IgD-negative memory B cell (primary cell): ENCODE measurements around the gene ADPGK. TPM values are rescaled to one million over a fixed set of nuclear protein-coding genes. Genes with fewer than 3 reads are reported as not detected.

Experiments used
- H3K27ac Mint-ChIP-seq, 3 donors: one replicate each; pipeline ENCODE4 v1.8.0; 2020 to 2022; ENCODE audit warnings: mild to moderate bottlenecking in 3 of 3, mixed read lengths in 3 of 3, moderate library complexity in 1 of 3
- H3K27me3 Mint-ChIP-seq: one replicate; pipeline ENCODE4 v1.8.0; 2021; ENCODE audit warnings: mixed read lengths
- H3K36me3 Mint-ChIP-seq: one replicate; pipeline ENCODE4 v1.8.0; 2020; ENCODE audit warnings: mild to moderate bottlenecking, mixed read lengths
- H3K4me1 Mint-ChIP-seq, 3 donors: one replicate each; pipeline ENCODE4 v1.8.0; 2020 to 2022; ENCODE audit warnings: mixed read lengths in 3 of 3, mild to moderate bottlenecking in 1 of 3
- H3K4me3 Mint-ChIP-seq, 4 donors: one replicate each; pipeline ENCODE4 v1.8.0; 2020 to 2022; ENCODE audit warnings: mild to moderate bottlenecking in 4 of 4, mixed read lengths in 4 of 4, moderate library complexity in 3 of 4
- H3K9me3 Mint-ChIP-seq, 3 donors: one replicate each; pipeline ENCODE4 v1.8.0; 2020 to 2021; ENCODE audit warnings: mixed read lengths in 3 of 3, mild to moderate bottlenecking in 1 of 3
- polyA plus RNA-seq: library from polyadenylated mRNA; unstranded; fragments of 300-500 nt; fragmentation: Illumina TruSeq; gene quantifications from one replicate; pipeline ENCODE4 v1.2.3, GENCODE V29; 2021

Gene ADPGK
- polyA plus RNA-seq, 1 donor from 2014 or later = 94.9 TPM

- no peak overlapping the region for H3K27ac Mint-ChIP-seq
- peaks cover 18% of the 10 kb centered on the region for H3K27me3 Mint-ChIP-seq
Measured at GRCh38 chr15:72797338-72797689, 13.8 kb upstream of the ADPGK start.

GRCh38 chr15:72796515-72797337 lies 13.2 kb upstream of the ADPGK start:
- H3K4me1 Mint-ChIP-seq = peaks cover 3 to 11% (median 6%) of the 10 kb centered on the region in 3 donors
- peak overlapping the region; percentile 75 to 97 (median 90) for H3K4me3 Mint-ChIP-seq
- H3K27me3 Mint-ChIP-seq = peaks cover 16% of the 10 kb centered on the region
- H3K27ac Mint-ChIP-seq = peak overlapping the region in 1 of 3 donors; percentile 81
- peaks cover 3% of the 10 kb centered on the region for H3K36me3 Mint-ChIP-seq
- peaks cover 0 to 1% (median 0%) of the 10 kb centered on the region in 3 donors for H3K9me3 Mint-ChIP-seq

More at GRCh38 chr15:72797338-72797689, 13.8 kb upstream of the ADPGK start:
- Mint-ChIP-seq H3K36me3 (peaks cover 1% of the 10 kb centered on the region), H3K9me3 (peaks cover 0 to 1% (median 0%) of the 10 kb centered on the region in 3 donors), H3K4me3 (peak overlapping the region in 3 of 4 donors; percentile 72 to 89 (median 74)), H3K4me1 (peaks cover 3 to 11% (median 6%) of the 10 kb centered on the region in 3 donors)

- peak overlapping the region in 1 of 3 donors; percentile 81 for H3K27ac Mint-ChIP-seq
Measured at GRCh38 chr15:72796210-72796514, 12.6 kb upstream of the ADPGK start.

GRCh38 chr15:72793766-72794660 lies 10.5 kb upstream of the ADPGK start:
- Mint-ChIP-seq H3K27me3 (peaks cover 13% of the 10 kb centered on the region), H3K27ac (no peak overlapping the region), H3K4me3 (no peak overlapping the region), H3K4me1 (peaks cover 4 to 11% (median 6%) of the 10 kb centered on the region in 3 donors), H3K9me3 (peaks cover 0 to 1% (median 0%) of the 10 kb centered on the region in 3 donors), H3K36me3 (peaks cover 3% of the 10 kb centered on the region)

More at GRCh38 chr15:72796210-72796514, 12.6 kb upstream of the ADPGK start:
- H3K9me3 Mint-ChIP-seq = peaks cover 0 to 1% (median 0%) of the 10 kb centered on the region in 3 donors
- peaks cover 16% of the 10 kb centered on the region for H3K27me3 Mint-ChIP-seq
- H3K4me3 Mint-ChIP-seq = peak overlapping the region; percentile 75 to 97 (median 90)
- peaks cover 3 to 11% (median 6%) of the 10 kb centered on the region in 3 donors for H3K4me1 Mint-ChIP-seq
- peaks cover 3% of the 10 kb centered on the region for H3K36me3 Mint-ChIP-seq

GRCh38 chr15:72792431-72792830 lies 8.9 kb upstream of the ADPGK start:
- H3K4me3 Mint-ChIP-seq = peak overlapping the region in 1 of 4 donors; percentile 18
- H3K36me3 Mint-ChIP-seq = peaks cover 3% of the 10 kb centered on the region
- H3K27ac Mint-ChIP-seq = no peak overlapping the region
- H3K4me1 Mint-ChIP-seq = peaks cover 2 to 7% (median 6%) of the 10 kb centered on the region in 3 donors
- H3K9me3 Mint-ChIP-seq = peaks cover 0 to 1% (median 0%) of the 10 kb centered on the region in 3 donors
- peaks cover 13% of the 10 kb centered on the region for H3K27me3 Mint-ChIP-seq

- H3K4me3 Mint-ChIP-seq = no peak overlapping the region
- peaks cover 6% of the 10 kb centered on the region for H3K27me3 Mint-ChIP-seq
- peaks cover 0 to 1% (median 1%) of the 10 kb centered on the region in 3 donors for H3K4me1 Mint-ChIP-seq
- no peak overlapping the region for H3K27ac Mint-ChIP-seq
- H3K9me3 Mint-ChIP-seq = peaks cover 0 to 1% (median 0%) of the 10 kb centered on the region in 3 donors
- peaks cover 3% of the 10 kb centered on the region for H3K36me3 Mint-ChIP-seq
Measured at GRCh38 chr15:72790302-72790910, 6.8 kb upstream of the ADPGK start.

GRCh38 chr15:72787526-72787925 lies 4.0 kb upstream of the ADPGK start:
- Mint-ChIP-seq H3K27ac (no peak overlapping the region), H3K4me1 (peaks cover 5 to 12% (median 8%) of the 10 kb centered on the region in 3 donors), H3K4me3 (peak overlapping the region in 1 of 4 donors; percentile 49), H3K36me3 (peaks cover 3% of the 10 kb centered on the region), H3K27me3 (peaks cover 2% of the 10 kb centered on the region), H3K9me3 (peaks cover 0 to 1% (median 0%) of the 10 kb centered on the region in 3 donors)

- Mint-ChIP-seq H3K4me1 (peaks cover 5 to 15% (median 10%) of the 10 kb centered on the region in 3 donors), H3K9me3 (no peaks in the 10 kb centered on the region), H3K27me3 (no peaks in the 10 kb centered on the region), H3K27ac (peak overlapping the region in 1 of 3 donors; percentile 11), H3K36me3 (no peaks in the 10 kb centered on the region), H3K4me3 (peak overlapping the region in 1 of 4 donors; percentile 49)
Measured at GRCh38 chr15:72786676-72787345, 3.3 kb upstream of the ADPGK start.

- no peak overlapping the region for H3K4me3 Mint-ChIP-seq
- H3K36me3 Mint-ChIP-seq = peaks cover under 1% of the 10 kb centered on the region
- peaks cover 9 to 21% (median 15%) of the 10 kb centered on the region in 3 donors for H3K4me1 Mint-ChIP-seq
Measured at GRCh38 chr15:72786242-72786641, 2.7 kb upstream of the ADPGK start.

GRCh38 chr15:72785841-72786240 lies 2.3 kb upstream of the ADPGK start:
- Mint-ChIP-seq H3K9me3 (no peaks in the 10 kb centered on the region), H3K27ac (no peak overlapping the region), H3K36me3 (peaks cover 4% of the 10 kb centered on the region), H3K27me3 (no peaks in the 10 kb centered on the region), H3K4me3 (no peak overlapping the region), H3K4me1 (peaks cover 13 to 25% (median 19%) of the 10 kb centered on the region in 3 donors)

More at GRCh38 chr15:72786242-72786641, 2.7 kb upstream of the ADPGK start:
- Mint-ChIP-seq H3K27ac (no peak overlapping the region), H3K27me3 (no peaks in the 10 kb centered on the region), H3K9me3 (no peaks in the 10 kb centered on the region)

GRCh38 chr15:72785432-72785831 lies 1.9 kb upstream of the ADPGK start:
- Mint-ChIP-seq H3K4me3 (peak overlapping the region in 2 of 4 donors; percentile 13 to 17), H3K27ac (peak overlapping the region in 2 of 3 donors; percentile 96 to 98), H3K27me3 (no peaks in the 10 kb centered on the region), H3K36me3 (peaks cover 6% of the 10 kb centered on the region), H3K9me3 (no peaks in the 10 kb centered on the region), H3K4me1 (peaks cover 13 to 27% (median 22%) of the 10 kb centered on the region in 3 donors)

GRCh38 chr15:72784456-72784876 lies 908 bp upstream of the ADPGK start:
- H3K27me3 Mint-ChIP-seq = no peaks in the 10 kb centered on the region
- H3K4me3 Mint-ChIP-seq = peak overlapping the region; percentile 92 to 99 (median 97)
- no peaks in the 10 kb centered on the region for H3K9me3 Mint-ChIP-seq
- H3K4me1 Mint-ChIP-seq = peaks cover 20 to 34% (median 28%) of the 10 kb centered on the region in 3 donors
- H3K27ac Mint-ChIP-seq = peak overlapping the region; percentile 96 to 100 (median 98)
- peaks cover 11% of the 10 kb centered on the region for H3K36me3 Mint-ChIP-seq

- Mint-ChIP-seq H3K4me3 (peak overlapping the region; percentile 92 to 99 (median 97)), H3K27me3 (no peaks in the 10 kb centered on the region), H3K36me3 (peaks cover 16% of the 10 kb centered on the region), H3K4me1 (peaks cover 20 to 44% (median 34%) of the 10 kb centered on the region in 3 donors), H3K27ac (peak overlapping the region; percentile 89 to 100 (median 98)), H3K9me3 (no peaks in the 10 kb centered on the region)
Measured at GRCh38 chr15:72783004-72783639, 436 bp downstream of the ADPGK start.
